ENCODE results near the gene HES2.

- TF ChIP-seq CTCF (IDR thresholded peaks at IDR 0.05) (no peak), POLR2A (IDR thresholded peaks at IDR 0.05) (no peak)
These were observed 27.5 kb downstream of the HES2 start for GRCh38 chr1:6391951-6392808.

Data from Peyer's patch (tissue), 4 donors.